Keratinocyte (primary cell): ENCODE results near the gene AP3S1. TPM values are rescaled to one million over a fixed set of nuclear protein-coding genes. Genes with fewer than 3 reads are reported as not detected.

Experiments
- DNase-seq: peaks from one replicate; pipeline ENCODE4 v3.0.0-alpha.2; 2011; ENCODE audit warnings: low read depth, missing footprints, low spot score
- FAIRE-seq: peaks from 2 replicates; lab custom pipeline; 2011; peaks lifted over from hg19 to GRCh38; lab: Jason Lieb, UNC
- H2AFZ ChIP-seq: 2 replicates; pipeline ENCODE4 v1.6.0; 2012; ENCODE audit warnings: low read length, control low read depth, inconsistent platforms; ENCODE audit not compliant: control insufficient read depth
- H3K27ac ChIP-seq: 2 replicates; pipeline ENCODE4 v1.5.1; 2011; ENCODE audit warnings: low read length; ENCODE audit not compliant: control insufficient read depth, insufficient read depth
- H3K27me3 ChIP-seq: 3 replicates; pipeline ENCODE4 v1.6.0; 2011; ENCODE audit warnings: low read length; ENCODE audit not compliant: control insufficient read depth, insufficient read depth; ENCODE audit errors: extremely low read depth
- H3K36me3 ChIP-seq, 2 experiments: 2 replicates in 1 of 2; 3 replicates in 1 of 2; pipeline ENCODE4 v1.5.1; 2011; ENCODE audit warnings: low read length in 2 of 2, mild to moderate bottlenecking in 1 of 2; ENCODE audit not compliant: control insufficient read depth in 2 of 2, insufficient read depth in 2 of 2; ENCODE audit errors: extremely low read depth in 1 of 2
- H3K4me1 ChIP-seq: 3 replicates; pipeline ENCODE4 v1.5.1; 2011; ENCODE audit warnings: low read length; ENCODE audit not compliant: control insufficient read depth, insufficient read depth; ENCODE audit errors: extremely low read depth
- H3K4me2 ChIP-seq: 3 replicates; pipeline ENCODE4 v1.6.0; 2011; ENCODE audit warnings: low read depth, low read length; ENCODE audit not compliant: control insufficient read depth, insufficient read depth; ENCODE audit errors: extremely low read depth
- H3K4me3 ChIP-seq, 3 experiments: fragments of 200-600 bp in 1 of 3; sonication (generic) in 1 of 3; 2 replicates in 2 of 3; 3 replicates in 1 of 3; pipeline ENCODE4 v1.5.1; 2011 to 2016; ENCODE audit warnings: low read length in 3 of 3, mild to moderate bottlenecking in 3 of 3, control low read depth in 2 of 3, inconsistent platforms in 1 of 3, low read depth in 1 of 3, mixed read lengths in 1 of 3, mixed run types in 1 of 3, moderate library complexity in 1 of 3; ENCODE audit not compliant: control insufficient read depth in 2 of 3, insufficient read depth in 2 of 3; ENCODE audit errors: extremely low read depth in 1 of 3
- H3K79me2 ChIP-seq: 2 replicates; pipeline ENCODE4 v1.6.0; 2012; ENCODE audit warnings: low read length; ENCODE audit not compliant: control insufficient read depth, insufficient read depth
- H3K9ac ChIP-seq: 3 replicates; pipeline ENCODE4 v1.6.0; 2011; ENCODE audit warnings: low read length; ENCODE audit not compliant: control insufficient read depth, insufficient read depth; ENCODE audit errors: extremely low read depth
- H3K9me1 ChIP-seq: 3 replicates; pipeline ENCODE4 v1.6.0; 2011; ENCODE audit warnings: low read length; ENCODE audit not compliant: control insufficient read depth, insufficient read depth; ENCODE audit errors: extremely low read depth
- H3K9me3 ChIP-seq: 2 replicates; pipeline ENCODE4 v1.5.1; 2012; ENCODE audit warnings: low read depth, low read length; ENCODE audit not compliant: control insufficient read depth
- H4K20me1 ChIP-seq: 3 replicates; pipeline ENCODE4 v1.6.0; 2011; ENCODE audit warnings: low read length; ENCODE audit not compliant: control insufficient read depth, insufficient read depth; ENCODE audit errors: extremely low read depth
- CTCF ChIP-seq, 3 experiments: IDR thresholded peaks in 1 of 3; conservative IDR thresholded peaks in 1 of 3; optimal IDR thresholded peaks in 1 of 3; 2 replicates in 2 of 3; 3 replicates in 1 of 3; pipeline versions ENCODE3 to v1.5.1; 2011; ENCODE audit warnings: low read length in 3 of 3, mild to moderate bottlenecking in 3 of 3, moderate library complexity in 2 of 3, control low read depth in 1 of 3, inconsistent platforms in 1 of 3; ENCODE audit not compliant: insufficient read depth in 2 of 3; ENCODE audit errors: extremely low read depth in 1 of 3
- EZH2 ChIP-seq: IDR thresholded peaks from one replicate; pipeline ENCODE4 v1.6.1; 2012; ENCODE audit warnings: inconsistent platforms, mild to moderate bottlenecking, low read length, moderate library complexity
- dilution Hi-C: fragments of 300-500 bp; cut with MboI; formaldehyde crosslinking; loops from one replicate; pipeline ENCODE4 v1.7.0; 2020; ENCODE audit warnings: low sequenced_read_pairs; ENCODE audit not compliant: extremely low pct_ligation_motif_present
- polyA plus RNA-seq, 5 experiments: library from polyadenylated mRNA; depleted of rRNA in 3 of 5; stranded (reverse) in 3 of 5; stranded (forward) in 1 of 5; unstranded in 1 of 5; fragments of >200 nt; gene quantifications; 1 replicate in 1 of 5; 2 replicates in 3 of 5; 3 replicates in 1 of 5; pipeline versions ENCODE4 v1.2.1 to v1.2.3, GENCODE V29; 2011 to 2012; ENCODE audit warnings: missing spikeins in 2 of 5, low read depth in 1 of 5, low replicate concordance in 1 of 5

The AP3S1 gene
- polyA plus RNA-seq, 1 donor (not counting 4 experiments of a cell fraction or from before 2014, with no cell fraction given) = 153 TPM

GRCh38 chr5:115850744-115851416 is 9.1 kb downstream of the AP3S1 start:
- Histone ChIP-seq H3K4me3 (no peak overlapping the region), H3K36me3 (no peaks in the 10 kb centered on the region), H3K9me1 (no peaks in the 10 kb centered on the region), H3K27ac (no peak overlapping the region), H4K20me1 (no peaks in the 10 kb centered on the region), H2AFZ (no peak overlapping the region), H3K9me3 (no peaks in the 10 kb centered on the region), H3K4me2 (peak overlapping the region; percentile 8), H3K4me1 (peaks cover 15% of the 10 kb centered on the region), H3K9ac (no peak overlapping the region), H3K79me2 (peaks cover 93% of the 10 kb centered on the region), H3K27me3 (no peaks in the 10 kb centered on the region)
- DNase-seq (no peak), FAIRE-seq (no peak)
- TF ChIP-seq EZH2 = no peak
- TF ChIP-seq CTCF (optimal IDR thresholded peaks at IDR 0.05 in 1 of 3, IDR thresholded peaks at IDR 0.05 in 1 of 3, conservative IDR thresholded peaks at IDR 0.05 in 1 of 3; ENCODE audit: extremely low read depth in 1 of 3, insufficient read depth in 2 of 3, low read length in 3 of 3) = no peak
- dilution Hi-C loops = no loop called here

- TF ChIP-seq EZH2 (no peak), CTCF (optimal IDR thresholded peaks at IDR 0.05 in 1 of 3, IDR thresholded peaks at IDR 0.05 in 1 of 3, conservative IDR thresholded peaks at IDR 0.05 in 1 of 3; ENCODE audit: extremely low read depth in 1 of 3, insufficient read depth in 2 of 3, low read length in 3 of 3) (no peak)
- no peaks in the 10 kb centered on the region for H3K27me3 ChIP-seq
- H3K4me2 ChIP-seq = no peak overlapping the region
- H3K36me3 ChIP-seq = no peaks in the 10 kb centered on the region
- peaks cover 96% of the 10 kb centered on the region for H3K79me2 ChIP-seq
- FAIRE-seq (no peak), DNase-seq (no peak)
- dilution Hi-C loops = no loop called here
- H3K9ac ChIP-seq = no peak overlapping the region
- no peak overlapping the region for H3K4me3 ChIP-seq
- no peak overlapping the region for H2AFZ ChIP-seq
- no peak overlapping the region for H3K27ac ChIP-seq
- H3K9me1 ChIP-seq = no peaks in the 10 kb centered on the region
- H4K20me1 ChIP-seq = no peaks in the 10 kb centered on the region
- H3K9me3 ChIP-seq = no peaks in the 10 kb centered on the region
- peaks cover 23% of the 10 kb centered on the region for H3K4me1 ChIP-seq
These were observed 12.4 kb downstream of the AP3S1 start for GRCh38 chr5:115854139-115854538.
